Neural progenitor cell (in vitro differentiated cells): ENCODE measurements around the gene TLR6.

Experiments
- CTCF ChIP-seq: fragments of 200-600 bp; sonication (generic); IDR thresholded peaks from 2 replicates; pipeline ENCODE4 v1.5.1; 2017; ENCODE audit warnings: antibody characterized with exemption, mild to moderate bottlenecking
- EZH2 ChIP-seq: fragments of 200-600 bp; sonication (generic); IDR thresholded peaks from 2 replicates; pipeline ENCODE4 v1.6.1; 2017; ENCODE audit warnings: antibody characterized with exemption, mild to moderate bottlenecking, moderate library complexity
- EZH2phosphoT487 ChIP-seq: fragments of 200-600 bp; sonication (generic); IDR thresholded peaks from 2 replicates; pipeline ENCODE4 v1.6.1; 2017; ENCODE audit warnings: antibody characterized with exemption

- no peak for TF ChIP-seq CTCF
- no peak for TF ChIP-seq EZH2
- no peak for TF ChIP-seq EZH2phosphoT487
These were observed 20.0 kb upstream of the TLR6 start for GRCh38 chr4:38876636-38877035.
